HL-60 (cell line): Measurements from ENCODE around the gene SAXO2.
"Not testable (repeated sequence)": the region's sequence is repeated elsewhere in the genome, so short reads cannot be mapped to it uniquely, and the experiment has no call there.

Source experiments
- CTCF ChIP-seq: IDR thresholded peaks from one replicate; pipeline ENCODE4 v1.5.1; 2011; ENCODE audit warnings: low read length, control low read depth, inconsistent platforms; ENCODE audit not compliant: insufficient read depth
- GABPA ChIP-seq: IDR thresholded peaks from 2 replicates; pipeline ENCODE4 v1.6.1; 2012; ENCODE audit warnings: low read depth
- POLR2AphosphoS5 ChIP-seq: IDR thresholded peaks from 2 replicates; pipeline ENCODE4 v1.6.1; 2012; ENCODE audit warnings: low read depth
- REST ChIP-seq: IDR thresholded peaks from 2 replicates; pipeline ENCODE4 v1.6.1; 2012; ENCODE audit warnings: low read depth; ENCODE audit not compliant: insufficient replicate concordance
- SPI1 ChIP-seq: IDR thresholded peaks from 2 replicates; pipeline ENCODE4 v1.6.1; 2012; ENCODE audit warnings: low read depth, mild to moderate bottlenecking, borderline replicate concordance

GRCh38 chr15:82300326-82300725, 37.7 kb downstream of the SAXO2 start:
- not testable (repeated sequence) for TF ChIP-seq CTCF, POLR2AphosphoS5, GABPA, REST, SPI1
